Globus pallidus (tissue), 1 donor: ENCODE data around the gene SKIDA1.

Experiments
- DNase-seq: peaks from one replicate; pipeline ENCODE4 v3.0.0-alpha.2; 2015; ENCODE audit warnings: low spot score

SKIDA1 gene

DNA sequence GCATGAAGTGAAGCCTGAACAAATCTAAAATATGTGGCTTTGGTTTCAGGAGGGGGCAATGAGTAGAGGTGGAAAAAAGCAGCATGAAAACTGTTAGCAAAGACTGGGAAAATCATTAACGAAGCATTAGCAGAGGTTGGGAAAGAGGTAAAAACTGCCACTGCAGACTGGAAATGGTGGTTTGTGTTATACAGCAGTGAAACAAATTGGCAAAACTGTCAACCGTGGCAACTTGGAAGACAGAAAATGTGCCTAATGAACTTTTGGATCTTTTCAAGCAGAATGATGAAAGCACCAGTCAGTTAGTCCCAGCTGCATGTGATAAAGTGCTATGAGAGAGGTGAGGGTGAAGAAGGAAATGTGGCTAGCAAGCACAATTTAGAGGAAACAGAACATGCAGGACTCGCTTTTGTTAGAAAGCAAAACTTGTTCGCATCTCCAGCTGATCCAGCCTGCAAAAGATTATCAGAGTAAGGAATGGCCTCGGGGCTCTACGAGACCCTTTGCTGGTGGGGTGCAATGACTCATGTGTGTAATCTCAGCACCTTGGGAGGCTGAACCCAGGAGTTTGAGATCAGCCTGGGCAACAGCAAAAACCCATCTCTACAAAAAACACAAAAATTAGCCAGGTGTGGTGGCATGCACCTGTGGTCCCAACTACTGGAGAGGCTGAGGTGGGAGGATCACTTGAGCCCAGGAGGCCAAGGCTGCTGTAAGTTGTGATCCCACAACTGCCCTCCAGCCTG is 45.7 kb downstream of the SKIDA1 start:
- no peak for DNase-seq

DNA sequence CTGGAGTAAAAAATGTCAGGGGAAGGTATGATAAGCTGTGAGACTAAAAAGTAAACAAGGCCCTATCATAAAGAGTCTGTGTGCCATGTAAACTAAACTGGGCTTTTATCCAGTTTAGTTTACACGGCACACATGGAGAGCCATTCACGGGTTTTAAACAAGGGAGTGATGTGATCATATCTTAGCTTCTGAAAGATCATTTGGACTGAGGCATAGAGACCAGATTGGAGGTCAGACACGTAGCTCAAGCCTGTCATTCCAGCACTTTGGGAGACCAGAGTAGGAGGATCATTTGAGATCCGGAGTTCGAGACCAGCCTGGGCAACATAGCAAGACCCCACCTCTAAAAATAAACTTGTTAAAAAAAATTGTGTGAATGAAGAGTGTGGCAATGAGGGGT is 50.1 kb downstream of the SKIDA1 start:
- no peak for DNase-seq

DNA sequence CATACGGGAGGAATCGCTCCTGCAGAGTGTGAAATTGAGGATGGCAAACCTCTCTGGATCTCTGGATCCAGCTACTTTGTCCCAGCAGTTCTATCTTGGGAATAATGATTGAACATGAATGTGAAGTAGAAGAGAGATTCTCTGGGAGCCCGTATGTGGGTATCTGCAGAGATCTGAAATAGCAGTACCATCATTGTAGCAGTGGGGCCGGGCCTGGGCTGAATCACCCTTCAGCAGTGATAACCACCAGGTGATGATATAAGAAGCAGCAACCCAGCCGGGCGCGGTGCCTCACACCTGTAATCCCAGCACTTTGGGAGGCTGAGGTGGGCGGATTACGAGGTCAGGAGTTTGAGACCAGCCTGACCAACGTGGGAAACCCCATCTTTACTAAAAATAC is 51.9 kb downstream of the SKIDA1 start:
- DNase-seq = no peak

DNA sequence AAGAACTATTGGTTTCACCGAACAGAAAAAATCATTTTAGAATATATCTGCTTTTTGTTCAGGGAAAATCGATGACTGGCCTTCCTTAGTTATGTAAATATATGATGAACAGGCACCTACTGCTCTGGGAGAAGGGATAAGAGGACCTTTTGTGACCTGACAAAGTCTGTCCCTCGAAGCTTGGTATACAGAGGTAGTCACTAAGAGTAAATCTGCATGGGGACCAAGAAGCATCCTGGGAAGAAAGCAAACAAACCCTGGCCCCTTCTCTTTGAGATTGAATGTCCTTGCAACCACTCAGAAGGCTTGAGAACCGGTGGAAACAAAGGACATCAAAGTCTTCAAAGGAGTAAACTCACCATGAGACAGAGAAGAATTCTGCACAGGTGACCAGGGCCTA is 52.3 kb downstream of the SKIDA1 start:
- no peak for DNase-seq

DNA sequence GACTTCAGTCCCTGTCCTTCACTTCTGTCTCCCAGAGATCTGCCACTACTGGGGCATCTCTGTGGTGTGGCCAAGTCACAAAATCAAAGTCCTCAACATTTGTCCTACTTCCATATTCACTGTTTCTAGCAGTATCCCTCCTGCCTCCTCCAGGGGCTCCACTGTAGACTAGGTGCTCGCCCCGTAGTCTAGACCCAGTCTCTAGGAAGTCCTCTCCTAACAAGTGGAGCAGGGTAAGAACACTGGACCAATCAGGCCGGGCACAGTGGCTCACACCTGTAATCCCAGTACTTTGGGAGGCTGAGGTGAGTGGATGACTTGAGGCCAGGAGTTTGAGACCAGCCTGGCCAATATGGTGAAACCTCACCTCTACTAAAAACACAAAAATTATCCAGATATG is 57.4 kb downstream of the SKIDA1 start:
- DNase-seq = no peak

DNA sequence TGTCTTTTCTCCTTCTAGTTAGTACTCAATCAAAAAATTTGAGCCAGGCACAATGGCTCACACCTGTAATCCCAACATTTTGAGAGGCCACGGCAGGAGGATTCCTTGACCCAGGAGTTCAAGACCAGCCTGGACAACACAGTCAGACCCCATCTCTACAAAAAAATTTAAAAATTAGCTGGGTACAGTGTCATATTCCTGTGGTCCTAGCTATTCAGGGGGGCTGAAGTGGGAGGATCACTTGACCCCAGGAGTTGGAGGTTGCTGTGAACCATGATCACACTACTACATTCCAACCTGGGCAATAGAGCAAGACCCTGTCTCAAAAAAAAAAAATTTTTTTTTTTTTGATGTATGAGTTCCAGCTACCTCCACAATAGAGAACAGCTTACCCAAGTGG is 57.8 kb downstream of the SKIDA1 start:
- DNase-seq = no peak

DNA sequence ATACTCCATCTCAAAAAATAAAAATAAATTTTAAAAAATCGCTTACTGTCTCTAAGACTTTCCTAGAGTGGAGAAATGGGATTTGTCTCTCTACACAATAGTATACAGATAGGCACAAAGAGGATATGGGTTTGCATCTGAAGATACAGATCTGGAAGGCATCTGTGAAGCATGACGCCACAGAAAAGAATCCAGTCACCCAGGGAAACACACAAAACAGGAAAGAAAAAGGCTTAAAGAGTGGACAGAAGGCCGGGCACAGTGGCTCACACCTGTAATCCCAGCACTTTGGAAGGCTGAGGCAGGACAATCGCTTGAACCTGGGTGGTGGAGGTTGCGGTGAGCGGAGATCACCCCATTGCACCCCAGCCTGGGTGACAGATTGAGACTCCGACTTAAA is 61.3 kb downstream of the SKIDA1 start:
- DNase-seq = no peak
